Esophagus squamous epithelium (tissue), 5 donors: ENCODE measurements around the gene BORCS8. TPM values are rescaled to one million over a fixed set of nuclear protein-coding genes. Genes with fewer than 3 reads are reported as not detected.

Source experiments
- DNase-seq: peaks from one replicate; lab custom pipeline; 2025; lab: John Stamatoyannopoulos, UW
- H3K27ac ChIP-seq, 4 donors: fragments of 200-600 bp; sonication (generic); one replicate each; pipeline ENCODE4 v1.5.1; 2016 to 2019; ENCODE audit warnings: mild to moderate bottlenecking in 1 of 4
- H3K27me3 ChIP-seq, 4 donors: fragments of 200-600 bp; sonication (generic); 1 replicate in 3 of 4; 2 replicates in 1 of 4; pipeline versions ENCODE4 v1.5.1 to v1.6.0; 2017 to 2021; ENCODE audit warnings: antibody characterized with exemption in 1 of 4
- H3K36me3 ChIP-seq, 3 donors: fragments of 200-600 bp; sonication (generic); one replicate each; pipeline ENCODE4 v1.5.1; 2016 to 2019
- H3K4me1 ChIP-seq, 3 donors: fragments of 200-600 bp; sonication (generic); one replicate each; pipeline ENCODE4 v1.5.1; 2017 to 2019
- H3K4me3 ChIP-seq, 4 donors: fragments of 200-600 bp; sonication (generic); 1 replicate in 3 of 4; 2 replicates in 1 of 4; pipeline ENCODE4 v1.5.1; 2016 to 2019; ENCODE audit warnings: mild to moderate bottlenecking in 2 of 4, moderate library complexity in 1 of 4
- H3K9me3 ChIP-seq, 3 donors: fragments of 200-600 bp; sonication (generic); one replicate each; pipeline ENCODE4 v1.5.1; 2016 to 2019
- POLR2A ChIP-seq, 4 donors: fragments of 450-650 bp; IDR thresholded peaks; one replicate each; pipeline ENCODE4 v1.6.1; 2017; ENCODE audit warnings: antibody characterized with exemption in 4 of 4, mild to moderate bottlenecking in 4 of 4, moderate library complexity in 3 of 4
- WGBS, 2 donors: methylation state at CpG; one replicate each; pipeline ENCODE4 v1.1.5; 2018; 5-methylcytosine and 5-hydroxymethylcytosine counted together
- intact Hi-C: fragments of 100-400 bp; cut with DNase I; formaldehyde crosslinking; loops from one replicate; pipeline ENCODE4 v1.15.0; 2022
- total RNA-seq, 4 donors: library from RNA; depleted of rRNA; stranded (reverse); fragments of >200 nt; gene quantifications; one replicate each; pipeline ENCODE4 v1.1.0, GENCODE V29; 2016
- TF ChIP-seq, protein P1 (sequence below), 6 experiments: fragments of 450-650 bp in 4 of 6; fragments of 200-600 bp in 2 of 6; sonication (generic) in 2 of 6; IDR thresholded peaks; one replicate each; pipeline ENCODE4 v1.5.1; 2016 to 2019; ENCODE audit warnings: antibody characterized with exemption in 6 of 6, mild to moderate bottlenecking in 4 of 6, moderate library complexity in 4 of 6
- donor health status: DM: yes; HTN: yes; CAD: no.

Gene BORCS8
- total RNA-seq, 4 donors from 2014 or later: 8.8 to 15.4 (median 10.9) TPM

- intact Hi-C loops: no loop called here
- 65 to 78% methylated on average over 2 of the region's 2 CpGs for WGBS, 2 donors
- Histone ChIP-seq H3K27me3 (peaks cover 0 to 16% (median 0%) of the 10 kb centered on the region in 4 donors), H3K27ac (no peak overlapping the region), H3K36me3 (no peaks in the 10 kb centered on the region), H3K9me3 (peaks cover 0 to 30% (median 20%) of the 10 kb centered on the region in 3 donors), H3K4me3 (no peak overlapping the region), H3K4me1 (no peaks in the 10 kb centered on the region)
- no peak for DNase-seq
- TF ChIP-seq, protein P1, sequence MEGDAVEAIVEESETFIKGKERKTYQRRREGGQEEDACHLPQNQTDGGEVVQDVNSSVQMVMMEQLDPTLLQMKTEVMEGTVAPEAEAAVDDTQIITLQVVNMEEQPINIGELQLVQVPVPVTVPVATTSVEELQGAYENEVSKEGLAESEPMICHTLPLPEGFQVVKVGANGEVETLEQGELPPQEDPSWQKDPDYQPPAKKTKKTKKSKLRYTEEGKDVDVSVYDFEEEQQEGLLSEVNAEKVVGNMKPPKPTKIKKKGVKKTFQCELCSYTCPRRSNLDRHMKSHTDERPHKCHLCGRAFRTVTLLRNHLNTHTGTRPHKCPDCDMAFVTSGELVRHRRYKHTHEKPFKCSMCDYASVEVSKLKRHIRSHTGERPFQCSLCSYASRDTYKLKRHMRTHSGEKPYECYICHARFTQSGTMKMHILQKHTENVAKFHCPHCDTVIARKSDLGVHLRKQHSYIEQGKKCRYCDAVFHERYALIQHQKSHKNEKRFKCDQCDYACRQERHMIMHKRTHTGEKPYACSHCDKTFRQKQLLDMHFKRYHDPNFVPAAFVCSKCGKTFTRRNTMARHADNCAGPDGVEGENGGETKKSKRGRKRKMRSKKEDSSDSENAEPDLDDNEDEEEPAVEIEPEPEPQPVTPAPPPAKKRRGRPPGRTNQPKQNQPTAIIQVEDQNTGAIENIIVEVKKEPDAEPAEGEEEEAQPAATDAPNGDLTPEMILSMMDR (IDR thresholded peaks at IDR 0.05): no peak
- no peak for TF ChIP-seq POLR2A (IDR thresholded peaks at IDR 0.05)
These were observed 42.4 kb upstream of the BORCS8 start for GRCh38 chr19:19234220-19234816.

DNA sequence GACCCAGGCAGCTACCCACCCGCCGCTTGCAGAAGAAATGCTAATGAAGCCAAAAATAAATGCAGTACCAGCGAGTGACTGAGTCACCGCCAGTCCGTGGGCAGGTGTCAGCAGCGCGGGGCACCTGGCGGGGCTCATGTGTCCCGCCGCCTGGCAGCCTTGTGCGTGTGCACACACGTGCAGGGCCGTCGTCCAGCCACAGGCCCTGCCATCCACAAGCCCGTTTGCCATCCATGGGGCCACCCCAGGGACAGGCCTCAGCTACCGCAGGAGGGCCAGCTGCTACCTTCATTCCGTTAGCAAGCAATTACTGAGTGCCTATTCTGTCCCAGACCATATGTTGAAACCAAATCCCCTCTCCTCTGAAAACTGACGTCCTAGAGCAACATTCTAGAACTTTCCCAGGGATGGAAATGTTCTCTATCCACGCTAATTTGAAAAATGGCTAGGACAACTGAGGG is 40.3 kb upstream of the BORCS8 start:
- WGBS, 2 donors: 41 to 66% methylated on average over 12 to 19 of the region's 19 CpGs
- Histone ChIP-seq H3K4me3 (no peak overlapping the region), H3K27ac (no peak overlapping the region), H3K4me1 (no peaks in the 10 kb centered on the region), H3K27me3 (peaks cover 0 to 14% (median 0%) of the 10 kb centered on the region in 4 donors), H3K9me3 (peaks cover 0 to 30% (median 20%) of the 10 kb centered on the region in 3 donors), H3K36me3 (no peaks in the 10 kb centered on the region)
- no peak for DNase-seq
- intact Hi-C loops: no loop called here
- no peak for TF ChIP-seq POLR2A (IDR thresholded peaks at IDR 0.05)
- TF ChIP-seq, protein P1 (IDR thresholded peaks at IDR 0.05): no peak

DNA sequence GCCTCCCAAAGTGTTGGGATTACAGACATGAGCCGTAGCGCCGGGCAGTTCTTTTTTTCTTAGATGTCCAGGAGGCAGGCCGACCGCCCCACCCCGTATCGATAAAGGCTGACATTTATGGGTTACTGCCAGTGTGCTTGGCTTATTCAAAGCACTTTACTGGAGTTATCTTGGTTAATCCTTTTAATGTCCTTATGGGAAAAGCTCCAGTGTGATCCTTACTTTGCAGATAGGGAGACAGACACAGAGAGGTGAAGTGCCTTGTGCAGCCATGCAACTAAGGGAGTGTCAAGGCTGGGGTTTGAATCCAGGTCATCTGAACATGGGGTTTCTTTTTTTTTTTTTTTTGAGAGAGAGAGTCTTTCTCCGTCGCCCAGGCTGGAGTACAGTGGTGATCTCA is 39.0 kb upstream of the BORCS8 start:
- Histone ChIP-seq H3K36me3 (no peaks in the 10 kb centered on the region), H3K27me3 (peaks cover 0 to 27% (median 3%) of the 10 kb centered on the region in 4 donors), H3K9me3 (peaks cover 0 to 27% (median 20%) of the 10 kb centered on the region in 3 donors), H3K4me1 (no peaks in the 10 kb centered on the region), H3K4me3 (no peak overlapping the region), H3K27ac (no peak overlapping the region)
- 71 to 88% methylated on average over 7 to 9 of the region's 9 CpGs for WGBS, 2 donors
- TF ChIP-seq, protein P1 (IDR thresholded peaks at IDR 0.05): no peak
- TF ChIP-seq POLR2A (IDR thresholded peaks at IDR 0.05): no peak
- intact Hi-C loops: no loop called here
- DNase-seq: no peak

GRCh38 chr19:19229701-19230100 is 37.7 kb upstream of the BORCS8 start:
- H3K9me3 ChIP-seq: peaks cover 0 to 14% (median 13%) of the 10 kb centered on the region in 3 donors
- no peak overlapping the region for H3K27ac ChIP-seq
- intact Hi-C loops: no loop called here
- DNase-seq: no peak
- peaks cover 0 to 40% (median 3%) of the 10 kb centered on the region in 4 donors for H3K27me3 ChIP-seq
- peaks cover 5 to 9% (median 6%) of the 10 kb centered on the region in 3 donors for H3K4me1 ChIP-seq
- H3K4me3 ChIP-seq: no peak overlapping the region
- no peak for TF ChIP-seq POLR2A (IDR thresholded peaks at IDR 0.05)
- TF ChIP-seq, protein P1 (IDR thresholded peaks at IDR 0.05): no peak
- 70 to 83% methylated on average over 3 of the region's 3 CpGs for WGBS, 2 donors
- H3K36me3 ChIP-seq: no peaks in the 10 kb centered on the region

DNA sequence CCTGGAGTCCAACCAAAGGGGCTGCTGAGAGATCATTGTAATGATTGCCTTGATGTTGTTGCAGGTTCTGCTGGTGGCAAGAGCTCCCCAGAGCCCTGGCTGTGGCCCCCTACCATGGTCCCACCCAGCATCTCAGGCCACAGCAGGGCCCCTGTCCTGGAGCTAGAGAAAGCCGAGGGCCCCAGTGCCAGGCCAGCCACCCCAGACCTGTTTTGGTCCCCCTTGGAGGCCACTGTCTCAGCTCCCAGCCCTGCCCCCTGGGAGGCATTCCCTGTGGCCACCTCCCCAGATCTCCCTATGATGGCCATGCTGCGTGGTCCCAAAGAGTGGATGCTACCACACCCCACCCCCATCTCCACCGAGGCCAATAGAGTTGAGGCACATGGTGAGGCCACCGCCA is 35.3 kb upstream of the BORCS8 start:
- Histone ChIP-seq H3K9me3 (no peaks in the 10 kb centered on the region), H3K27ac (no peak overlapping the region), H3K4me3 (no peak overlapping the region), H3K27me3 (peaks cover 0 to 61% (median 4%) of the 10 kb centered on the region in 4 donors), H3K36me3 (no peaks in the 10 kb centered on the region), H3K4me1 (peaks cover 7 to 13% (median 9%) of the 10 kb centered on the region in 3 donors)
- WGBS, 2 donors: 80% methylated on average over 1 of the region's 4 CpGs; no CpG with 5 or more reads in 1 of the 2 donors
- no peak for DNase-seq
- intact Hi-C loops: no loop called here
- TF ChIP-seq, protein P1 (IDR thresholded peaks at IDR 0.05): no peak
- TF ChIP-seq POLR2A (IDR thresholded peaks at IDR 0.05): no peak
